ENCODE data around the gene UBE2L3.
"Not testable (repeated sequence)": the region's sequence is repeated elsewhere in the genome, so short reads cannot be mapped to it uniquely, and the experiment has no call there.

GRCh38 chr22:21617337-21617736 lies 49.8 kb downstream of the UBE2L3 start:
- TF ChIP-seq POLR2A (IDR thresholded peaks at IDR 0.05; ENCODE audit: low read length); MYC (IDR thresholded peaks at IDR 0.05; ENCODE audit: borderline replicate concordance, low read length); RAD21 (conservative IDR thresholded peaks at IDR 0.05 in 1 of 2, IDR thresholded peaks at IDR 0.05 in 1 of 2); ELK1 (IDR thresholded peaks at IDR 0.05; ENCODE audit: low read depth, low read length); CTCF (IDR thresholded peaks at IDR 0.05); JUN (IDR thresholded peaks at IDR 0.05); EP300 (IDR thresholded peaks at IDR 0.05); PBX3 (IDR thresholded peaks at IDR 0.05); GATA3 (IDR thresholded peaks at IDR 0.05; ENCODE audit: borderline replicate concordance); CHD4 (IDR thresholded peaks at IDR 0.05; ENCODE audit: borderline replicate concordance); E2F6 (IDR thresholded peaks at IDR 0.05; ENCODE audit: borderline replicate concordance, low read depth); BHLHE40 (IDR thresholded peaks at IDR 0.05; ENCODE audit: low read depth, low read length); RCOR1 (IDR thresholded peaks at IDR 0.05; ENCODE audit: low read depth, low read length); FOSL2 (IDR thresholded peaks at IDR 0.05); FOSL2 (CRISPR knock-in tag; IDR thresholded peaks at IDR 0.05): not testable (repeated sequence)

All from A549 (cell line).